Peyer's patch (tissue), 4 donors: ENCODE data around the gene BDKRB2. TPM values are rescaled to one million over a fixed set of nuclear protein-coding genes. Genes with fewer than 3 reads are reported as not detected.

Experiments used
- DNase-seq, 3 donors: peaks; one replicate each; pipeline ENCODE4 v3.0.0-alpha.2; 2017 to 2019
- H3K27ac ChIP-seq, 4 donors: fragments of 200-600 bp; sonication (generic); one replicate each; pipeline ENCODE4 v1.5.1; 2016 to 2019
- H3K27me3 ChIP-seq, 2 donors: fragments of 200-600 bp; sonication (generic); one replicate each; pipeline ENCODE4 v1.5.1; 2019
- H3K36me3 ChIP-seq, 3 donors: fragments of 200-600 bp; sonication (generic); one replicate each; pipeline ENCODE4 v1.5.1; 2016 to 2019
- H3K4me1 ChIP-seq, 4 donors: fragments of 200-600 bp; sonication (generic); one replicate each; pipeline ENCODE4 v1.5.1; 2016 to 2019
- H3K4me3 ChIP-seq, 4 donors: fragments of 200-600 bp; sonication (generic); 1 replicate in 3 of 4; 2 replicates in 1 of 4; pipeline ENCODE4 v1.5.1; 2016 to 2019; ENCODE audit warnings: mild to moderate bottlenecking in 1 of 4
- H3K9me3 ChIP-seq, 4 donors: fragments of 200-600 bp; sonication (generic); one replicate each; pipeline ENCODE4 v1.5.1; 2016 to 2019; ENCODE audit warnings: mild to moderate bottlenecking in 1 of 4
- CTCF ChIP-seq, 6 experiments: fragments of 450-650 bp in 4 of 6; fragments of 200-600 bp in 2 of 6; sonication (generic) in 1 of 6; IDR thresholded peaks; one replicate each; pipeline ENCODE4 v1.5.1; 2017 to 2019; ENCODE audit warnings: antibody characterized with exemption in 6 of 6, mild to moderate bottlenecking in 3 of 6, moderate library complexity in 1 of 6
- POLR2A ChIP-seq, 2 donors: fragments of 450-650 bp; IDR thresholded peaks; one replicate each; pipeline ENCODE4 v1.5.1; 2017; ENCODE audit warnings: antibody characterized with exemption in 2 of 2, mild to moderate bottlenecking in 2 of 2, moderate library complexity in 2 of 2
- total RNA-seq, 4 donors: library from RNA; depleted of rRNA; stranded (reverse); fragments of >200 nt; gene quantifications; one replicate each; pipeline ENCODE4 v1.1.0, GENCODE V29; 2016

Gene BDKRB2
- total RNA-seq, 4 donors from 2014 or later: 12.4 to 18.9 (median 16.9) TPM

GRCh38 chr14:96203116-96203515, 1.5 kb upstream of the BDKRB2 start:
- Histone ChIP-seq H3K4me3 (no peak overlapping the region), H3K9me3 (no peaks in the 10 kb centered on the region), H3K27me3 (no peaks in the 10 kb centered on the region), H3K36me3 (no peaks in the 10 kb centered on the region), H3K4me1 (peaks cover 0 to 28% (median 0%) of the 10 kb centered on the region in 4 donors), H3K27ac (no peak overlapping the region)
- no peak for DNase-seq
- TF ChIP-seq CTCF (IDR thresholded peaks at IDR 0.05) (no peak), POLR2A (IDR thresholded peaks at IDR 0.05) (no peak)

- peak in 1 of 3 donors; percentile 62 for DNase-seq
- peak overlapping the region in 1 of 4 donors; percentile 62 for H3K4me3 ChIP-seq
- TF ChIP-seq POLR2A (IDR thresholded peaks at IDR 0.05) (no peak), CTCF (IDR thresholded peaks at IDR 0.05) (no peak)
- H3K9me3 ChIP-seq: no peaks in the 10 kb centered on the region
- H3K4me1 ChIP-seq: peaks cover 0 to 28% (median 0%) of the 10 kb centered on the region in 4 donors
- no peaks in the 10 kb centered on the region for H3K36me3 ChIP-seq
- H3K27me3 ChIP-seq: no peaks in the 10 kb centered on the region
- H3K27ac ChIP-seq: peak overlapping the region in 3 of 4 donors; percentile 79 to 92 (median 81)
Observed at GRCh38 chr14:96203635-96204034, 1.0 kb upstream of the BDKRB2 start.

- Histone ChIP-seq H3K36me3 (no peaks in the 10 kb centered on the region), H3K27ac (peak overlapping the region; percentile 40 to 92 (median 80)), H3K27me3 (no peaks in the 10 kb centered on the region), H3K4me1 (peaks cover 0 to 28% (median 0%) of the 10 kb centered on the region in 4 donors), H3K9me3 (no peaks in the 10 kb centered on the region), H3K4me3 (peak overlapping the region; percentile 24 to 62 (median 44))
- TF ChIP-seq CTCF (IDR thresholded peaks at IDR 0.05) (peak in 1 of 6 experiments; percentile 20), POLR2A (IDR thresholded peaks at IDR 0.05) (peak in 1 of 2 donors; percentile 9)
- peak in 2 of 3 donors; percentile 60 to 64 for DNase-seq
Observed at GRCh38 chr14:96205059-96205977, 679 bp downstream of the BDKRB2 start.

- H3K4me1 ChIP-seq: peaks cover 0 to 28% (median 0%) of the 10 kb centered on the region in 4 donors
- no peak for TF ChIP-seq CTCF (IDR thresholded peaks at IDR 0.05)
- TF ChIP-seq POLR2A (IDR thresholded peaks at IDR 0.05): no peak
Observed at GRCh38 chr14:96205978-96206360, 1.3 kb downstream of the BDKRB2 start.

GRCh38 chr14:96206461-96206860, 1.8 kb downstream of the BDKRB2 start:
- Histone ChIP-seq H3K27me3 (no peaks in the 10 kb centered on the region), H3K36me3 (no peaks in the 10 kb centered on the region), H3K4me1 (peaks cover 0 to 28% (median 0%) of the 10 kb centered on the region in 4 donors), H3K27ac (peak overlapping the region; percentile 31 to 92 (median 80)), H3K9me3 (no peaks in the 10 kb centered on the region), H3K4me3 (peak overlapping the region in 2 of 4 donors; percentile 52 to 62)
- TF ChIP-seq POLR2A (IDR thresholded peaks at IDR 0.05) (no peak), CTCF (IDR thresholded peaks at IDR 0.05) (no peak)
- no peak for DNase-seq

More at GRCh38 chr14:96205978-96206360, 1.3 kb downstream of the BDKRB2 start:
- DNase-seq: no peak
- no peaks in the 10 kb centered on the region for H3K36me3 ChIP-seq
- H3K9me3 ChIP-seq: no peaks in the 10 kb centered on the region
- peak overlapping the region in 2 of 4 donors; percentile 52 to 62 for H3K4me3 ChIP-seq
- no peaks in the 10 kb centered on the region for H3K27me3 ChIP-seq
- H3K27ac ChIP-seq: peak overlapping the region; percentile 40 to 92 (median 80)
